ENCODE results near the gene PRCP.
A peak's percentile ranks its signal among the peaks of the same experiment; 100 is the strongest.

PRCP gene

DNA sequence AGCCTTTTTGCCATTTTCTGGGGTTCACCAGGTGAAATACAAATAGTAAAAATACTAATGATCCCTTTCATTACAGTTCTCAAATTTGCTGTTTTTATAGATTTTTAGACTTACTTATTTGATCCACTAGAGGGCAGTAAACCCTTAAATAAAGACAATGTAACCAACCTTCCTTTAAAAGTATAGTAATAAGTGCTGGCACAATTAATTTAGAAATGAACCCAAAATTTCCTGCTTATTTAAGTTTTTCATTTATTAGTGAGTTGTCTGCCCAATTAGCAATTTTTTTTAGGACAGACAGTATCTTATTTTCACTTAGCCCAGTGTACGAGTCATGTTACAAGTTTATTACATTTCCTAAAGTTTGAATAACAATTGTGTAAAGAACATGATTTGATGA lies 6.0 kb upstream of the PRCP start:
- peak; percentile 74 for DNase-seq

DNA sequence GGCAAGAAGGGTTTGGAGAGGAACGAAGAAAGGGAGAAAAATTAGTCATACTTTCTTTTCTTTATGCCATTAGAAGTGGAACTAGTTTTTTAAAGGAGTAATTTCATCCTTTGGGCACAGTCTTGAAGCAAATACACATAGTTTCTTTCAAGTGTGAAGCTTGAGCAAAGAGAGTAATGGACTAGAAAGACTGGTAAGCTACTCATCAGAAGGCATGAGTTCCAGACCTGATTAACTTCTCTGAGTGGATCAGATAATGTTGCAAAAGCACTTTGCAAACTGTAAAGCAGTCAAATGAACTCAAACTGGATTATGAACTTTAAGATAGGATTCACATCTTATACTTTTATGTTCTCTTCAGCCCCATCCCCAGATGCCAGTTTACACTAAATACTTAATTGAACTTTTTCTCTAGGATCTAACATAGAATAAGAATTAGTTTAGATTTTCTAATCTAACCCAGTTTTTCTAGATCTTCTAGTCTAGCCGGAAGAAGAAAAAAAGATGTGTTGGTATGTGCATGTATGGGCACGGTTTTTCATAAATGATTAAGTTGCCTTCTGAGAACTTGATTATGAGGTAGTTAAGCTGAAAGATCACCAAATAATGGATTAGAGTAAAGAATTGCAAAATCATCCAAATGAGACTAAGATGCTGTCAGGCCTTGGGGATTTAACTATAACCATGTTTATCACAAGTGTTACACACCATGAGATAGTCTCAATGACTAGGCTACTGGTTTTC lies 3.8 kb upstream of the PRCP start:
- no peak for DNase-seq

DNA sequence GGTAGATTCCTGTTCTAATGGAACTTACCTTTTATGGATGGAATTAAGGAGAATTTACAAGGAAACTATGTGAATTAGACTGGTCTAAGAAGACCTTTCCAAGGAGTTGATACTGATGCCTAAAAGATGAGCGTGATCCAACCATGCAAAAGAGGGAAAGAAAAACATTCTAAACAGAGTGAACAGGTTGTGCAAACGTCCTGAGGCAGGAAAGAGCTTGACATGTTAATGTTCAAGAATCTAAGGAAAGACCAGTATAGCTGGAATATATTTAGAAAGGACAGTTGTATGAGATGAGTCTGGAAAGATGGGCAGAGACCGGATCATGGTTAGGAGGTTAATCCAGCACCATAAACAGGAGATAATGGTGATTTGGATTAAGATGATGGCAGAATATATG lies 2.6 kb upstream of the PRCP start:
- no peak for DNase-seq

DNA sequence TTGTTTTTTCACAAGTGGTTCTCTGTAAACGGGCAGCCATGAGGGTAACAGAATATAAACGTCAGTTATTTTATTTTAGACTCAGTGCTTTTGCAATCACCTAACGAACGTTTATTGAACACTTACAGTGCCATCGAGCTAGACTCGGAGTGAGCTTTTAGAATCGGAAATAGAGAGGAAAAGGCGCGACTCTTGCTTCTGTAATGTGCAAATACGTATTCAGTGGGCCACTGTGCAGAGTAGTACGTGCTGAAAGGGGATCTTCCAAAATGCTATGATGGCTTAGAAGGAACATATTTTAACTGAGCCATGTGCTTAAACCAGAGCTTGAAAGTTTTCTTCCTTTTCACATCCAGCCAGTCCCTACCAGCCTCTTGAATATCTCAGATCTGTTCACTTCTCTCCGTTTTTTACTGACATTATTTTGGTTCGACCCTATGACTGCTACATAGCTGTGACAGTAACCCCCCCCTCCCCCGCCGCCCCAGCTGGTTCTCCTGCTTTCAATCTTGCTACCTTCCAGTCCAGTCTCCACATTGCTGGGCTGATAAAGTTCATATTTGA lies 1.8 kb upstream of the PRCP start:
- no peak for DNase-seq

DNA sequence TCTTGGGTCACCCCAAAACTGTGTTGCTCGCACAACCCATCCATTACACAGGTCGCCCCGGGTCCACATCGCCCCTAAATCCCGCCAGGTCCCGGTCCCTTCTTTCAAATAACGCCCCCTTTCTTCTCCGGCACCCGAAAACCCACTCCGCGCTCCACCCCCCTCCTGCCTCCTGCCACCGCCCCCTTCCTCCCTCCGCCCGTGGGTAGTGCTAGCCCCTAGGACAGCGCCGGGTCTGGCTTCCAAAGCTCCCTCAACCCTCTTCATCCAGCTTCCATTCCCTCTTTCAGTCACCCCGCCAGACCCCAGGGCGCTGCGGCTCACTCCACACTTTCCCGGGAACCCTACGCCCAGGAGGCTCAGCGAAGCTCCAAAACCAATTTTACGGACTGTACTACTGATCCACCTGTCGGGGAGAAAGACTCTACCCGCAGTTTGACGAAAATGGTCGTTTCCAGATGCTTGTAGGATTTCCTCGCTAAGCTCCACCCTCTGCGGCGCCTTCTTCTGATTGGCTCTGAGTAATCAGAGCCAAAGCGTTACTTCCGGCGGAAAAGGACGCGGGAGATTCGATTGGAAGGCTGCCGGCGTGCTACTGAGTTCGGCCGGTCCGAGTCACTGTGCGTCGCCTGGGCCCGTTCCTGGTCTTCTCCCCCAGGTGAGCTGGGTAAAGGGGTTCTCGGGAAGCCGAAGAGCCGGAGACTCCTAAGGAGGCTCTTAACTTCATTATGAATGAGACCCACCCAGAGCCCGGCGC lies 1.1 kb upstream of the PRCP start, which contains the start of gene DDIAS:
Gene DDIAS, plus strand, starts transcription at position 572 of the 757 bp plus-strand sequence. CDS start 13,003 bp downstream, outside the sequence.
- peak; percentile 98 for DNase-seq

DNA sequence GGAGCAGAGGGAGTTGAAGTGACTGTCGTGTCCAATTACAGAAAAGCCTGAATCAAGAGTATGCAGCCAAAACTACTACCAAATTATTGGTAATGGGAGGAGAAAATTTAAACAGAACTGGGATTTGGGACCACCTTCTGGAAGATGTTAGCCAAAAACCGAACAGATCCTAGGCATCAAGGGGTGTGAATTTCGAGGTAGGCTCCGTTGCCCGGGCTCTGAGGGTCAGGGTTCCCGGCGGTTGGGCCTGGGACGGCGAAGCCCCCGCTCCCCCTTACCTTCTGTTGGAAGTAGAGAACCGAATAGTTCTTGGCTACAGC lies 313 bp downstream of the PRCP start:
- DNase-seq = no peak

DNA sequence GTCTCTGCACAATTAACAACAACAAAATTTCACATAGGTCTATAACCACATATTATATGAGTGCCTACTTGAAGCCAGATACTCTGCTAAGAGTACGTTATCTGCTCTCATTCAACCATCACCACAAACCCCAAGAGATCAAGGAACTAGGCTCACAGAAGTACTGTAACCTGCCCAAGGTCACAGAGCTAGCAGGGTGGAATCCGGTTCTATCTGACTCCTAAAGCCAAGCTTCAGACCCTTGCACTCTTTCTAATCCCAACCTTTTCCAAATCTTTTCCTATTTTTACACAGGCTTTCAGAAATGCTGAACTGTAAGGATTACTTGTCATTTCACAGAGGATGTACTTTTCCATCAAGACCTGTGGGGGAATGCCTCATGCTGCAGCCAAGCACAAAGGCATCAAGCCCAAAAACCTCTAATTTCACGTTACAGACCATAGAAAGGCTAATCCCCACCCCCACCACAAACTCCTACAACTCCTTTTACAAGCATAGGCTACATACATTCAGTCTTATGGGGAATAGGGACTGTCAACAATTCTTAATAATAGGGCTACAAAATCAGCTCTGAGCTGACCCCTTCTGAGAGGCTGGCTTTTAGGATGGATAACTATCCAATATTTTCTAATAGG lies 927 bp downstream of the PRCP start:
- no peak for DNase-seq

DNA sequence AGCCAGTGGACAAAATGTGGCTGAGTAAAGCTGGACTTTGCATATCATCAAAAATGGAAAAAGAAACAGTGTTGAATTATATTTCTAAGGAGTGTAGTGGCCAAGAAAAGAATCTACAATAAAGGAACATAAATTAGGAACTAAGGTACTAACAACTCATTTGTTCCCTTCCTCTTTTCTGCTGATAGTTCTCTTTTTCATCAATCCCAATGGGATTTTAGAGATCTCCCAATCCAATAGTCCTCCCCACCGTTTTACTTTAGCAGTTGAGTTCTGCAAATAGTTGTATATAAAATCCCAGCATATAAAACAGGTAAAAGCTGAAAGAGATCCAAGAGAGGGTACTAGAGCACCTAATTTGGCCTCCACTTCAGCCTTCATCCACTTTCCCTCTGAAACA lies 2.0 kb downstream of the PRCP start:
- DNase-seq = no peak

DNA sequence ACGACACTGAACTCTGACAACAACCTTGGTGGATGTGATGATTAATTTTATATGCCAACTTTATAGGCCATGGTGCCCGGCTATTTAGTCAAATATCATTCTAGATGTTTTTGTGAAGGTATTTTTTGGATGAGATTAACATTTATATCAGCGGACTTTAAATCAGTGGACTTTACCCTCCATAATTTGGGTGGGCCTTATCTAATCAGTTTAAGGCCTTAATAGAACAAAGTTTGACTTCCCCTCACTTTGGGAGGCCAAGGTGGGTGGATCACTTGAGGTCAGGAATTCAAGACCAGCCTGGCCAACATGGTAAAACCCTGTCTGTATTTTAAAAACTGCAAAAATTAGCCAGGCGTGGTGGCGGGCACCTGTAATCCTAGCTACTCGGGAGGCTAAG lies 4.0 kb downstream of the PRCP start:
- DNase-seq = no peak

DNA sequence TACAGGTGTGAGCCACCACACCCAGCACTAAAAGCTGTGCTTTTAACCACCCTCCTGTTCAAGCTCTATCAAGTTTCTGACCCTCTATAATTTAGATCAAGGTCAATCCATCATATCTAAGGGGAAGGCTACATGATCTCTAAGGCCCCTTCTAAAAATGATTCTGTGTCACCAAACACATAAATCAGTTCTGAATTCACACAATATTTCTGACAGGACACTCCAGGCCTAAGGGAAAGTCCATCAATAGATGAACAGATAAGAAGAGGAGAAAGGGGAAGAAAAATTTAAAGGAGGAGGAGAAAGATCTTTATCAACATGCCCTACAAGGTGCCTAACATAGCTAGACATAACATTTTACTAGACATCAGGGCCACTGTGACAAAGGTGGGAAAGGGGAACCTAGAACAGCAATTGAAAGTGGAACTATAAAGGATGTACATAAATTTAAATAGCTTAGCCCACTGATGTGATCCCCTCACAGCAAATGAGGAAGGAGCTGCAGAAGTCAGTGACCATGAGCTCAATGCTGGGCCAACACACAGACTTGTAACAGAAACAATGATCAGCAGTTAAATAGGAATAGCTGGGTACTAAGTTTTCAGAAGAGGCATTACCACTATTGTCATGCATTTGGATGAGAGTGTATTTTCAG lies 4.7 kb downstream of the PRCP start:
- DNase-seq = no peak

DNA sequence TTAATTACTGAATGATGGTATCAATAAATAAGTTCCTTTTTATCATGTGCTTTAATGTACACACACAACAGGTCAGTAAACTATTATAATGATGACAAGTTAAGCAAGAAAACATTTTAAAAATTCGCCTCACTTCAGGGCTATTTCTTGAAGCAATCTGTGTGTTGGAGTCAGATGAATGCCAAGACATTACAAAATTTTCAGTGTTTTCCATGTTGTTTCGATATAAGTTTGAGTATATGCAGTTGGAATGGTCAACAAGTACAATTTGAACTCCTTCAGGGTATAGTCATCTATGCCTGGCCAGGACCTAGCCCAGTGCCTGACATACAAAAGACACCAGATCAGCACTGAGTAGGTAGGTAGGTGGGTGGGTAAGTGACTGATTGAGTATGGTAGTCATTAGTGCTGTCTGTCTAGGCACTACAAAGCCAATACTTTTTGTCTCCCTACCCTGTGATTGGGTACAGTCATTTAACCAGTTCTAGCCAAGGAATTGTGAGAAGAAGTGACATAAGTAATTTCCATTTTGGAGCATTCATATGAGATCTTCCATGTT lies 7.5 kb downstream of the PRCP start:
- no peak for DNase-seq

DNA sequence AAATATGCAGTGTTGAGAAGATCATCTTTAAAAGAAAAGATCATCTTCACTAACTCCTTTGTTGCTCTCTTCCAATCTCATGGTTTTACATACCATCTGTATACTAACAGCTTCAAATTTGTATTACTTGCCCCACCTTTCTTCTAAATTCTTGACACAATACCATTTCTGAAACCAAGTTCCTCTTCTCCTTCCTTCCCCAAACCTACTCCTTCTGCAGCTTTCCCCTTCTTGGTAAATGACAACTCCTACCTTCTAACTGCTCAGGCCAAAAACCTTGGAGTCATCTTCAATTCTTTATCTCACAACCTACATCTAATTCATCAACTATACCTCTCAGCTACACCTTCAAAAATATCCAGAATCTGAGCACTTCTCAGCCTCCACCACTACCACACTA lies 9.3 kb downstream of the PRCP start:
- no peak for DNase-seq

DNA sequence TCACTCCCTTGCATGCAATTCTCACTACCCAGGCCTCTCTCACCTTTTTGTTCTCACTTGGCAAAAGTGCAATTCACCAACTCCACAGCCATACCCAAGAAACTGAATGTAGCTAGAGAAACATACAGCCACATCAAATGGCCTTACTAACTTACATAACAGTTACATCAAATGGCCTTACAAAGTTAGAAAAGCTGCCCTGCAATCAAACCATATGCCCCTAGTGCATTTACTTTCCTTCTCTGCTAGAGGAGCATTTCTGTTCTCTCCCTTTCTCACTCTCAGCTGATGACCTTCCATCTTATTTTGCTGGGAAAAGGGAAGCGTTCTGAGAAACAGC lies 10.3 kb downstream of the PRCP start:
- DNase-seq = no peak

DNA sequence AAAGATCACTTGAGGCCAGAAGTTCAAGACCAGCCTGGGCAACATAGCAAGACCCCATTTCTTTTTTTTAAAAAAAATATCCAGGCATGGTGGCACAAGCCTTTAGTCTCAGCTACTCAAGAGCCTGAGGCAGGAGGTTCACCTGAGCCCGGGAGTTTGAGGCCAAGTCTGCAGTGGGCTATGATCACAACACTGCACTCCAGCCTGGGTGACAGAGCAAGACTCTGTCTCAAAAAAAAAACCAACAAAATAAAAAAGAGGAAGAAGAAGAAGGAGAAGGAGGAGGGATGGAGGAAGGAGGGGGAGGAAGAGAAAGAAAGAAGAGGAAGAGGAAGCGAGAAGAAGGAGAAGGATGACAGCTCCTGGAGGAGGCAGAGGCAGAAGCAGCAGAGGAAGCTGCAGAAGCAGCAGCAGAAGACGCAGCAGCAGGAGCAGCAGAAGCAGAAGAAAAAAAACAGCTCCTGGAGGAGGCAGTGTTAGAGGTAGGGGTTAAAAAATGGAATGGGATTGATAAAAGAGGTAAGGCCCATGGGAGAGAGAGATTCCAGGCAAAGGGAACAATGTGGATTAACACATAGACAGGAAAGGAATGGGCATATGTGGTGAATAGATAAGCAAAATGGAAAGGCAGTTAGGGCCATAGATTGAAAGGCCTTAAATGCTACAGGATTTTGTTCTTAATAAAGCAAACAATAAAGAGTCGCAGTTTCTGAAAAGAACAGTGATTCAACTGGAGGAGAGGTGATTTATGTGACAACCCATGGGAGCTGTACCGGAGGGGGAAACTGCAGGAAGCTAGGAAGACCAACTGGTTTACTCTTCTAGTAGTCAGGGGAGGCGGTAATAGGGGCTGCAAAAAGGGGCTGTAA lies 10.9 kb downstream of the PRCP start:
- no peak for DNase-seq

DNA sequence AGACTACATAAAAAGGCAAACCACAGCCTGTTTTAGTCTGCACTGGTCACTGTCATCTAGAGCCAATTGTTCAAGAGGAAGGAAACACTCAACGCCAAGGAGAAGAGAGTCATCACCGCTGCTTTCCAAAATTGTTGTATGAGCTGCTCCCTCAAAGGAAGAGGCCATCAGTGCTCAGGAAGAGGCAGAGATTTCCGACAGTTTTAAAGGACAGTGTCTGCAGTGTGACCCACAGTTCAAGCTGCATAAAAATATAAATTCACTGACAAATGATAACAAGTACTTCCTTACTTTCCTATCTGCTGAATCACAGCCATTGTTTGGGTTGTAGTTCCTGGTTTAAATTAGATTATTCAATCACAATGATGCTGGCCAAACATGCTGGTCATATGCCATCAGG lies 16.4 kb downstream of the PRCP start:
- no peak for DNase-seq

DNA sequence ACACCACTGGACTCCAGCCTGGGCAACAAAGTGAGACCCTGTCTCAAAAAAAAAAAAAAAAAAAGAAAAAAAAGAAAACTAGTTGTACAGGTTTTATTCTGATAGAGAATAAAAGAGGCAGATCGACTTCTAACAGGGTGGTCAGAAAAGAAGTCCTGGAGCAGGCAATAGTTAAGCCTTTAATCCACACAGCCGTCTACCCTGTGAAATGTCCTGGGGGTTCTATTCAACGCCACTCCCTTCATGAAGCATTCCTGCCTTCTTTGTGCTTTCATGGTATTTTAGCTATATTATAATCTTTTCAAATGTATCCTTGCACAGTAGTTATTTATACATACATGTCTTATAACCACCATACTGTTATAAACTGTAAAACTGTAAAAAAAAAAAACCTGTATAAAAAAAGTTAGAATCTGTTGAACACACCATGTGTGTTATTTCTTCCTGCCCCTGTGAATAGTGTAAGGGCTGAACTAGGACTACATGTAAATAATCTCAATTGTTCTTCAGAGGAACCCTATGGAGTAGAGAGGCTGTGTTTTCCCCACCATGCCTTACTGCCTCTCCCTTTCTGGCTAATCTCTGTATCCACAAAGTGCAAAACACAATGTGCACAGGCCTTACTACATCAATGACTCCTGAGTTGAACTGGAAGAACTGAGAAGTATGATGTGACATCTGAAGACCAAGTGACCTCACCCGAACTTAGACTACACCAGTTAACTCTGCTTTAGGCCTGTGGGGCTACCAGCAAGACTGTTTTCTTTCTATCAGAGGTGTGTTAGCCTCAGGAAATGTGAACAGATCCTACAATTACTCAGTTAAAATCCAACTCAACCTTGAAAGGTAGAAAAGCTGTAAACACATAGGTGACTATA lies 25.3 kb downstream of the PRCP start:
- no peak for DNase-seq

DNA sequence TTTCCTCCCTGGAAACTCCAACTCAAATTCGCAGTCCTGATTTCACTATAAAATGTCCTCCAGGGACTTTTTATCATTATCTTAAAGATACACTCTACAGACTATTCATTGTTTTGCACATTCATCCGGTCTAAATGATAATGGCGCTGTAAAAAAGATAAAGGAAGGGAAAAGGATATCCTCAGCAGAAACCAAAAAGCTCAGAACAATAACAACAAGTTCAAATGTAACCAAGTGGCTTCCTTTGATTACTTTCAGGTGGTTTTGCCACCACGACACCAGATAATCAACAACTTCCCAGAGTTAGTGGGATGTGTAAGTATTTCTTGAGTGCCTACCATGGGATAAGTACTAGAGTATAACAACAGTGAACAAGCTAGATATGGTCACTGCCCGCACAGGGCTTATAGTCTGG lies 26.3 kb downstream of the PRCP start:
- DNase-seq = no peak

DNA sequence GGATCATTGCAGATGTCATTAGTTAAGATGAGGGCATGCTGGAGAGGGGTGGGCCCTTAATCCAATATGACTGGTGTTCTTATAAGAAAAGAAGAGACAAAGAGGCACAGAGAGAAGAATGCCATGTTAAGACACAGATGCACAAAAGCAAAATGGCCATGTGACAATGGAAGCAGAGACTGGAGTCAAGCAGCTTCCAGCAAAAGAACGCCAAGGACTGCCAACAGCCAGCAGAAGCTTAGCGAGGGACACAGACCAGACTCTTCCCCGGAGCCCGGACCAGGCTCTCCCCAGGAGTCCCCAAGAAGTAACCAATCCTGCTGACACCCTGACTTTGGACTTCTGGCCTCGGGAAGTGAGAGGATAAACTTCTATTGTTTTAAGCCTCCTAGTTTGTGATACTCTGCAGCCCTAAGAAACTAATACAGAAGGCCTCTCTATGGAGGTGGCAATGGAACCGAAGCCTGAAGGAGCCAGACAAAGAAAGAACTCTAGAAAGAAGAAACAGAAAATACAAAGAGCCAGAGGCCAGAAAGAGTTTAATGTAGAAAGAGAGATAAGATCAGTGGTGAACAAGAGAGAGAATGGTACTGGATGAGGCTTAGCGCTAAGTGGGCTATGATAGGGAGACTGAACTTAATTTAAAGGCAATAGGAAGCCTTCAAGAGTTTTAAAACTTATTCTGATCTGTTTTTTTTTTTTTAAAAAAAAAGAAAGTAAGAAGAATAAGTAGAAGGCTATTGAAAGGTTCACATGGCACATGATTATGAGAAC lies 27.7 kb downstream of the PRCP start:
- no peak for DNase-seq

DNA sequence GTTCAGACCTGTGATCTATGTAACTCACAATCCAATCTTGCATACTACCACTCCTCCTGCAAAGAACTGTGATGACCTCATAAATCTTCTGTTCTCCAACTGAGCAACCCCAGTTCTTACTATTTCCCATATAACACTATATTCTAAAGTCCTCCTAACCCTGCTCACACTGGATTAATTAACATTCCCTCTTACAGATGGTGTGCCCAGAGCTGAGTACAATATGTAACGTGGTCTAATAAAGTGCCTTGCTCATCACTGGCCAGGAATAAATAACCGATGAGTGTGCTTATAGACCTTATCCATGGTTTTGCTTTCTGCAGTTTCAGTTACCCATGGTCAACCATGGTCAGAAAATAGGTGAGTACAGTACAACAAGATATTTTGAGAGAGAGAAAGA lies 28.6 kb downstream of the PRCP start:
- DNase-seq = no peak

DNA sequence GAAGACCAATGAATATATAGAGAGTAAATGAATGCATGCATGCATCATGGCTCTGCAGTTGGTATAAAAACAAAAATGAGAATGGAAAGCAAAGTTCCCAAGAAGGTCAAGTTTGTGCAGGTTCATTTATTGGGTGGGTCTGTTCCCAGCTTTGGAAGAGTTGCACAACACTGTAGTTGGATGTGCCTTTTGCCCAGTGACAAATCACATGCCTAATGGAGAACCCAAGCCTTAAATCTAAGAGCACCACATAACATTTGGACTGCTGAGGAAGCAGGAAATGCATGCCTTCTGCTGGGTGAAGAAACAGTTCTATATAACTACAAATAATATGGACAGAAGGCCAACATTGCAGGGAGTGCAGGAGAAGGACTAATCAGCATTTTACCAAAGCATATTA lies 30.6 kb downstream of the PRCP start:
- no peak for DNase-seq
